Heart left ventricle (tissue), 16 donors: ENCODE measurements around the gene RGCC. TPM values are rescaled to one million over a fixed set of nuclear protein-coding genes. Genes with fewer than 3 reads are reported as not detected.

Experiments
- ATAC-seq, 4 donors: fragments of 200-7000 bp; cut with Tn5 transposase; one replicate each; pipeline ENCODE4 v1.9.1; 2020 to 2022; ENCODE audit warnings: moderate library complexity in 4 of 4, mild to moderate bottlenecking in 3 of 4, moderate number of reproducible peaks in 1 of 4
- DNase-seq, 5 donors: peaks; one replicate each; pipeline ENCODE4 v3.0.0-alpha.2; 2020
- H3K27ac ChIP-seq, 12 donors: fragments of 200-600 bp; sonication (generic) in 4 of 12; one replicate each; pipeline versions ENCODE4 v1.5.0 to v1.8.0; 2016 to 2022; ENCODE audit warnings: mild to moderate bottlenecking in 2 of 12
- H3K27me3 ChIP-seq, 9 donors: fragments of 200-600 bp; sonication (generic) in 2 of 9; one replicate each; pipeline versions ENCODE4 v1.5.1 to v1.8.0; 2016 to 2022; ENCODE audit warnings: mild to moderate bottlenecking in 3 of 9
- H3K36me3 ChIP-seq, 9 donors: fragments of 200-600 bp; sonication (generic) in 2 of 9; one replicate each; pipeline versions ENCODE4 v1.5.0 to v1.8.0; 2018 to 2022; ENCODE audit warnings: mild to moderate bottlenecking in 2 of 9
- H3K4me1 ChIP-seq, 12 donors: fragments of 200-600 bp; sonication (generic) in 4 of 12; one replicate each; pipeline versions ENCODE4 v1.5.0 to v1.8.0; 2016 to 2022; ENCODE audit warnings: mild to moderate bottlenecking in 3 of 12
- H3K4me3 ChIP-seq, 12 donors: fragments of 200-600 bp; sonication (generic) in 4 of 12; one replicate each; pipeline versions ENCODE4 v1.5.0 to v1.8.0; 2017 to 2022; ENCODE audit warnings: mild to moderate bottlenecking in 9 of 12, moderate library complexity in 4 of 12
- H3K9me3 ChIP-seq, 12 donors: fragments of 200-600 bp; sonication (generic) in 4 of 12; one replicate each; pipeline versions ENCODE4 v1.5.0 to v1.8.0; 2016 to 2022; ENCODE audit warnings: mild to moderate bottlenecking in 1 of 12
- POLR2A ChIP-seq, 2 donors: fragments of 450-650 bp; IDR thresholded peaks; one replicate each; pipeline ENCODE4 v1.6.1; 2017; ENCODE audit warnings: antibody characterized with exemption in 2 of 2, mild to moderate bottlenecking in 2 of 2, moderate library complexity in 2 of 2
- WGBS, 4 donors: extraction: QIAGEN DNeasy Blood & Tissue Kit in 2 of 4; methylation state at CpG; one replicate each; pipeline versions ENCODE4 v1.1.5 to v1.1.7; 2013 to 2018; 5-methylcytosine and 5-hydroxymethylcytosine counted together
- intact Hi-C, 10 donors: fragments of 100-400 bp; cut with DNase I; formaldehyde crosslinking; loops; one replicate each; pipeline versions ENCODE4 v1.11.1 to v1.14.2; 2022
- polyA plus RNA-seq, 2 donors: library from polyadenylated mRNA; stranded (reverse); fragments of 200-250 nt; gene quantifications; one replicate each; pipeline ENCODE4 v1.2.3, GENCODE V29; 2013
- total RNA-seq, 9 donors: library from RNA; depleted of rRNA in 2 of 9; stranded (reverse); fragments of >200 nt in 2 of 9; fragmentation: NEBNext Ultra II Directional in 3 of 9; extraction: Animal tissue kit (Norgen Biotek cat#: 25700) in 3 of 9; gene quantifications; one replicate each; pipeline versions ENCODE4 v1.1.0 to v1.2.4, GENCODE V29; 2016 to 2023
- TF ChIP-seq, protein P1 (sequence below), 12 donors: fragments of 200-600 bp; sonication (generic) in 4 of 12; IDR thresholded peaks; one replicate each; pipeline versions ENCODE4 v1.5.0 to v1.8.0; 2018 to 2022; ENCODE audit warnings: antibody characterized with exemption in 12 of 12, mild to moderate bottlenecking in 5 of 12
- donor health status: ischemic (EF 13 %, LVEDD 7.1; RV severe dilation, severe dysfunction).
- donor health status: healthy with polysubstance abuse.
- donor health status: DM: no; HTN: yes; CAD: no.
- donor health status: DM: no; HTN: no; CAD: no.
- donor health status: ischemic (EF 25% LVEDD 6.9; RV normal size, moderate dysfunction).
- donor health status: ischemic (EF 25% LVEDD 5.7; RV mildly dilated, moderate dysfunction).
- donor health status: healthy.
- donor health status: DM: yes; HTN: yes; CAD: no.
- donor health status: ischemic (EF 35%, LVEDD 5.7; RV mildly dilated, moderate dysfunction).
- donor health status: nonischemic (EF 11% LVEDD 7.7; RV severe dilation, severe dysfunction).
- donor health status: DM: yes; HTN: yes; CAD: no.
- donor health status: PGD.
- donor health status: ischemic (EF 29% LVEDD 5.4; RV normal size, mild dysfunction).
- donor health status: nonischemic (EF 23%, LVEDD 6.1; RV moderate dilation, normal function).

The RGCC gene
- total and polyA plus RNA-seq, 11 donors, result 22.9 to 228 (median 48.6) TPM

DNA sequence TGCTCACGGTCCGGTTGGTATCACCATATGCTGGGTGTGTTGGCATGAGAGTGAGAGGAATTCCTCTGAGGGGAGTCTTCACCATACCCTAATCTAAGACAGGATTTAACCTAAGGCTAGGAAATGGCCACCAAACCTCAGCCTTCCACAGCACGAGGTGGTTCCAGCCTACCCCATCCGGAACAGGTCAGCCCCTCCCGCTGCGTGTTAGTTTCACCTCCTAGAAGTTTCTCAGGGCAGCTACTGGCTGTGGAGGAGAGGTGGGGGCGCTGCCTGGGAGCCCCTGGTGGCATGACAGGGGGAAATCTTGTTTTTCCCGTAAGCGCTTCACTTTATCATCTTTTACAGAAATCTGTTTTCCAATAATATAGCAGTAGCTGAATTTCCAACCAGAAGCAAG lies 55.1 kb downstream of the RGCC start:
- Histone ChIP-seq H3K36me3 (no peaks in the 10 kb centered on the region), H3K9me3 (no peaks in the 10 kb centered on the region), H3K4me1 (no peaks in the 10 kb centered on the region), H3K27ac (no peak overlapping the region), H3K27me3 (no peaks in the 10 kb centered on the region), H3K4me3 (no peak overlapping the region)
- intact Hi-C loops, result no loop called here
- no peak for ATAC-seq
- no peak for DNase-seq
- TF ChIP-seq, protein P1, sequence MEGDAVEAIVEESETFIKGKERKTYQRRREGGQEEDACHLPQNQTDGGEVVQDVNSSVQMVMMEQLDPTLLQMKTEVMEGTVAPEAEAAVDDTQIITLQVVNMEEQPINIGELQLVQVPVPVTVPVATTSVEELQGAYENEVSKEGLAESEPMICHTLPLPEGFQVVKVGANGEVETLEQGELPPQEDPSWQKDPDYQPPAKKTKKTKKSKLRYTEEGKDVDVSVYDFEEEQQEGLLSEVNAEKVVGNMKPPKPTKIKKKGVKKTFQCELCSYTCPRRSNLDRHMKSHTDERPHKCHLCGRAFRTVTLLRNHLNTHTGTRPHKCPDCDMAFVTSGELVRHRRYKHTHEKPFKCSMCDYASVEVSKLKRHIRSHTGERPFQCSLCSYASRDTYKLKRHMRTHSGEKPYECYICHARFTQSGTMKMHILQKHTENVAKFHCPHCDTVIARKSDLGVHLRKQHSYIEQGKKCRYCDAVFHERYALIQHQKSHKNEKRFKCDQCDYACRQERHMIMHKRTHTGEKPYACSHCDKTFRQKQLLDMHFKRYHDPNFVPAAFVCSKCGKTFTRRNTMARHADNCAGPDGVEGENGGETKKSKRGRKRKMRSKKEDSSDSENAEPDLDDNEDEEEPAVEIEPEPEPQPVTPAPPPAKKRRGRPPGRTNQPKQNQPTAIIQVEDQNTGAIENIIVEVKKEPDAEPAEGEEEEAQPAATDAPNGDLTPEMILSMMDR (IDR thresholded peaks at IDR 0.05), result no peak
- TF ChIP-seq POLR2A (IDR thresholded peaks at IDR 0.05), result no peak
- 90 to 96% (median 94%) methylated on average over 9 of the region's 9 CpGs for WGBS, 4 donors

DNA sequence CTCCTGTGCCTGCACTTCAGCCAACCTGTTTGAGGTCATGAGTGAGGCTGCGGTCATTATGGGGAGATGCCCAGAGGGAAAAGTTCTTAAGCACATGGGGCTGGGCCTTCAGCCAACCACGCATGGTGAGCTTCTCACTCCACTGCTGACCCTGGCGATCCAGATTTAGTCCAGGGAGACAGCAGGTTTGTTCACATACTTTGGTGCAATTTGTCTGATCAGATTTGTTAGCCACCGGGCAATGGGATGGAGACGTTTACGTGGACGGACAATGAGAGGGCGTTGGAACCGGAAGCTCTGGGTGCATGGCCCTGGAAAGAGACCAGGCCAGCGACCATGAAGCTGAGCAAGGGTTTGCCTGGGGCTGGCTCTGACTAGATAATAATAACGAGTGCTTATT lies 56.2 kb downstream of the RGCC start:
- Histone ChIP-seq H3K27me3 (no peaks in the 10 kb centered on the region), H3K4me1 (no peaks in the 10 kb centered on the region), H3K36me3 (no peaks in the 10 kb centered on the region), H3K27ac (no peak overlapping the region), H3K9me3 (no peaks in the 10 kb centered on the region), H3K4me3 (no peak overlapping the region)
- DNase-seq (no peak), ATAC-seq (no peak)
- TF ChIP-seq, protein P1 (IDR thresholded peaks at IDR 0.05), result no peak
- no peak for TF ChIP-seq POLR2A (IDR thresholded peaks at IDR 0.05)
- WGBS, 4 donors, result 94 to 97% (median 95%) methylated on average over 10 to 11 of the region's 11 CpGs
- intact Hi-C loops, result no loop called here

DNA sequence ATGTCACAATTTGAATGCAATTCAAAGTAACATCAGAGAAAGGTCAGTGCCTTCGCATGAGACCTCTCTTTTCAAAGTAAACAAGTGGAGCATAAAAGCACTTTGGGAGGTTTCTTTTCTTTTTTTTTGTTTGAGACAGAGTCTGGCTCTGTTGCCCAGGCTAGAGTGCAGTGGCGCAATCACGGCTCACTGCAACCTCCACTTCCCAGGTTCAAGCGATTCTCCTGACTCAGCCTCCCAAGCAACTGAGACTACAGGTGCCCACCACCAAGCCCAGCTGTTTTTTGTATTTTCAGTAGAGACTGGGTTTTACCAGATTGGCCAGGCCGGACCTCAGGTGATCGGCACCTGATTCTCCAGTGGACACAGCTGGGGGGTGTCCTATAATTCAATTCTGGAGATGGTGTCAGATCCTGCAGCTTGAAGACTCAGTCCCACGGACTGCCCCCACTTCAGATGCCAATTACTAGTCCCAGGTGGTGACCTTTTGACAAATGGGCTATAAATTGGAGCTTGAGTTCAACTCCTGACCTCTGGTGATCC lies 57.6 kb downstream of the RGCC start:
- DNase-seq, result no peak
- Histone ChIP-seq H3K4me1 (no peaks in the 10 kb centered on the region), H3K36me3 (no peaks in the 10 kb centered on the region), H3K9me3 (no peaks in the 10 kb centered on the region), H3K27ac (no peak overlapping the region), H3K27me3 (no peaks in the 10 kb centered on the region), H3K4me3 (no peak overlapping the region)
- ATAC-seq, result no peak
- WGBS, 4 donors, result 92 to 95% (median 94%) methylated on average over 7 of the region's 7 CpGs
- intact Hi-C loops, result no loop called here
- TF ChIP-seq, protein P1 (IDR thresholded peaks at IDR 0.05), result no peak
- TF ChIP-seq POLR2A (IDR thresholded peaks at IDR 0.05), result no peak

DNA sequence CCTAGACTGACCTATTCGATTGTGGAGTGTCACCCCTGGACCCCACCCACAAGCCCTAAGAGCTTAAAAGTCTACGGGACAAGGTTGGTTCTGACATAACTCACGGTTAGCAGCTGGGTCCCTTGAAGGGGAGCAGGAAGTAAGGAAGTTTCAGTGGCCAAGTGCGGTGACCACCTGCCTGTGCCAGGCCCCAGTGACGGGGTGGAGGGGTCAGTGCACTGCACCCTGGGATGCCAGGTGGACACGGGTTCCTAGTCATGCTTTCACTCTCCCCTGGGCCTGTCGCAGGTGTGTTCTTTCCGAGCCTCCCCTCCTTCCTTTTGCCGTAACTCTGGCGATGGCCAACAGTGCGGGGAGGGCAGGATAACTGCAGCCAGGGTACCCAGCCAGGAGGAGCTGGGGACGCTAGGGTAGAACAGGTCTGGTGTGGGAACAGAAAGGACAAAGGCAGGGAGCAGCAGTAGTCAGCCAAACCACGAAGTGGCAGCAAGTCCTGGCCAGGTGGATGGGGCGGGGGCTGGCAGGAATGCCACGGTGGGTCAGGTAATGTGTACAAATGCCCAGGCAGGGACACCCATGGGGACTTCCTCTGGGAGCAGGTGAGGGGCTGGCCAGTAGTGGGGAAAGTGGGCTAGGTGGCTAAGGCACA lies 58.3 kb downstream of the RGCC start:
- H3K4me3 ChIP-seq, result no peak overlapping the region
- TF ChIP-seq, protein P1 (IDR thresholded peaks at IDR 0.05), result no peak
- no peak for TF ChIP-seq POLR2A (IDR thresholded peaks at IDR 0.05)
- no peaks in the 10 kb centered on the region for H3K9me3 ChIP-seq
- WGBS, 4 donors, result 86 to 96% (median 95%) methylated on average over 13 to 15 of the region's 15 CpGs
- no peaks in the 10 kb centered on the region for H3K36me3 ChIP-seq
- intact Hi-C loops, result no loop called here
- ATAC-seq (no peak), DNase-seq (no peak)
- no peak overlapping the region for H3K27ac ChIP-seq
- H3K4me1 ChIP-seq, result no peaks in the 10 kb centered on the region
- H3K27me3 ChIP-seq, result no peaks in the 10 kb centered on the region
